HG02970 (cell line): ENCODE data around the gene MCUR1.

ENCODE experiments used
- ATAC-seq: cut with Tn5 transposase; IDR thresholded peaks from one replicate; pipeline ENCODE4 v1.9.1; 2021; ENCODE audit warnings: mild to moderate bottlenecking, moderate library complexity, moderate number of reproducible peaks; ENCODE audit not compliant: unreplicated experiment, low FRiP score

MCUR1 gene

DNA sequence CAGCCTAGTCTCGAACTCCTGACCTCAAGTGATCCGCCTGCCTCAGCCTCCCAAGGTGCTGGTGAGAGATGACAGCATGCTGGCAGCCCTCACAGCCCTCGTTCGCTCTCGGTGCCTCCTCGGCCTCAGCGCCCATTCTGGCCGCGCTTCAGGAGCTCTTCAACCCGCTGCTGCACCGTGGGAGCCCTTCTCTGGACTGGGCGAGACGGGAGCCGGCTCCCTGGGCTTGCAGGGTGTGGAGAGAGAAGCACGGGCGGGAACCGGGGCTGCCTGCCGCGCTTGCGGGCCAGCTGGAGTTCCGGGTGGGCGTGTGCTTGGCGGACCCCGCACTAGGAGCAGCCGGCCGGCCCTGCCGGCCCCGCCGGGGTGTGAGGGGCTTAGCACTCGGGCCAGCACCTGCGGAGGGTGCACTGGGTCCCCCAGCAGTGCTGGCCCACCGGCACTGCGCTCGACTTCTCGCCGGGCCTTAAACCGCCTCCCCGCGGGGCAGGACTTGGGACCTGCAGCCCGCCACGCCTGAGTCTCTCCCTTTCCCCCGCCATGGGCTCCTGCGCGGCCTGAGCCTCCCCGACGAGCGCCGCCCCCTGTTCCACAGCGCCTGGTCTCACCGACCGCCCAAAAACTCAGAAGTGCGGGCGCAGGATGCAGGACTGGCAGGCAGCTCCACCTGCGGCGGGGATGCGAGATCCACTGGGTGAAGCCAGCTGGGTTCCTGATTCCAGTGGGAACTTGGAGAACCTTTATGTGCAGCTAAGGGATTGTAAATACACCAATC lies 71.2 kb downstream of the MCUR1 start:
- no peak for ATAC-seq

DNA sequence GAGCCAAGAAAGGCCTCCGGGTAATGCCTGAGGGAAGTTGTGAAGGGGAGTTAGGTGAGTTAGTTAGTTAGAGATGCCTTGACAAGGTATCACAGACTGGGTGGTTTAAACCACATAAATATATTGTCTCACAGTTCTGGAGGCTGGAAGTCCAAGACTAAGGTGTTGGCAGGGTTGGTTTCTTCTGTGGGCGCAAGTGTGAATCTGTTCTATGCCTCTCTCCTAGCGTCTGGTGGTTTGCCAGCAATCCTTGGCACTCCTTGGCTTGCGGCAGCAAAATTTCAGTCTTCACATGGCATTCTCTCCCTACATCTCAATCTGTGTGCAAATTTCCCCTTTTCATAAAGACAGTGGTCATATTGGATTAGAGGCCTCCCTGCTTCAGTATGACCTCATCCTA lies 73.0 kb downstream of the MCUR1 start:
- ATAC-seq, result no peak
